Measurements from ENCODE around the gene PTMS.

Gene PTMS

DNA sequence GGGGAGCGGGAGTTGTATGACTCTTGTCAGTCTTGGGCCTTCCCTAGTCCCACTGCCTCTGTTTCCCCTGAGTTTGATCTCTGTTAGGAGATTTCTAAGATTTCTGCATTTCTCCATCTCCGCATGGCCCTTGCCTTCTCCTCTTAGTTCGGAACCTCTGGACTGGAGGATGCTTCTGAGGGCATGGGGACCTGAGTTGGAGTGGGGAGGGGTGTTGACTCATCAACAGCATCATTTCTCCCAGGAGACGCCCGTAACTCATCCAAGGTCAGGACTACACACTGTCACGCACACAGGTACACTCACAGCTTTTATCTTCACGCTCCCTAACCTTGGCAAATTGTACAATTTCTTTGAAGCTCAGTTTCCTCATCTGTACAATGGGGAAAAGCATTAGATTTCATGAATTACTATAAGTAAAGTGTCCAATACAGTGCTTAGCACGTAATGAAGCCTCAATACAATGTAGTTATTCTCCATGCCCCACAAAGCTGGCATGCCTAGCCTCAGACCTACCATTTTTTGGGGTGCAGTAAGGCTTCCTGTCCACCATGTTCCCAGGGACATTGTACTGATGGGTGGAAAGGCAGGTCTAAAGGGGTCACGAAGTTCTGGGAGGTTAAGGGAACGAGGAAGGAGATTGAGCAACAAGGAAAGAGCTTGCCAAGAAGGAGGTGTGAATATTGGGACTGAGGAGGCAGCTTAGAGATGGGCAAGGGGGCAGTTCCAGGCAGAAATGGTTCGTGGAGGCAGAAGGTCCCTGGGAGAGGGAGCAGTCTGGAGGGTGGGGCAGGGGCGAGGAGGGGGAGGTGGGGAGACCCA is 5.6 kb downstream of the PTMS start:
- H3K27ac ChIP-seq (ENCODE audit: low read length), result no peak overlapping the region
- no CpG with 5 or more reads among the region's 12 CpGs for WGBS (ENCODE audit: insufficient coverage, insufficient read length)
- H3K36me3 ChIP-seq (ENCODE audit: control insufficient read depth, insufficient read depth, low read length), result peaks cover 11% of the 10 kb centered on the region
- H3K4me1 ChIP-seq (ENCODE audit: control insufficient read depth, insufficient read depth, low read length), result peaks cover 12% of the 10 kb centered on the region
- H3K4me3 ChIP-seq (ENCODE audit: low read length), result no peak overlapping the region
- DNase-seq (ENCODE audit: low read depth, low spot score), result no peak
- peaks cover 2% of the 10 kb centered on the region; the same call in 1 of the 2 replicates for H3K27me3 ChIP-seq (ENCODE audit: control insufficient read depth, insufficient read depth, low read length)
- H3K9me3 ChIP-seq (ENCODE audit: control insufficient read depth, insufficient read depth, low read length), result no peaks in the 10 kb centered on the region

DNA sequence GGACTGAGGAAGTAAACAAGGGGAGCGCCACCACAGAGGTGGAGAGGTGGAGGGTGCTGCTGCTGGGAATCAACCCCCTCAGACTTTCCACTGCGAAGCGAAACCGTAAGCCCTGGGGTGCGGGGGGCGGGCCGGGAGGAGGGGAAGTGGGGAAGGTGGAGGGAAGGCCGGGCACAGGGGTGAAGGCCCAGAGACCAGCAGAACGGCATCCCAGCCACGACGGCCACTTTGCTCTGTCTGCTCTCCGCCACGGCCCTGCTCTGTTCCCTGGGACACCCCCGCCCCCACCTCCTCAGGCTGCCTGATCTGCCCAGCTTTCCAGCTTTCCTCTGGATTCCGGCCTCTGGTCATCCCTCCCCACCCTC is 6.2 kb downstream of the PTMS start, which contains the start of gene LAG3:
LAG3 (plus strand) TSS at position 190 of the 365 bp plus-strand sequence. CDS start 333 bp downstream, outside the sequence.
- Histone ChIP-seq H3K9me3 (ENCODE audit: control insufficient read depth, insufficient read depth, low read length) (no peaks in the 10 kb centered on the region), H3K27ac (ENCODE audit: low read length) (no peak within 1 kb of the TSS), H3K4me3 (ENCODE audit: low read length) (peak within 1 kb of the TSS; percentile 31; the same call in 1 of the 2 replicates), H3K36me3 (ENCODE audit: control insufficient read depth, insufficient read depth, low read length) (peaks cover 11% of the 10 kb centered on the region), H3K27me3 (ENCODE audit: control insufficient read depth, insufficient read depth, low read length) (peaks cover 2% of the 10 kb centered on the region; the same call in 1 of the 2 replicates), H3K4me1 (ENCODE audit: control insufficient read depth, insufficient read depth, low read length) (peaks cover 12% of the 10 kb centered on the region)
- DNase-seq (ENCODE audit: low read depth, low spot score), result no peak
- no CpG with 5 or more reads among the region's 15 CpGs for WGBS (ENCODE audit: insufficient coverage, insufficient read length)

DNA sequence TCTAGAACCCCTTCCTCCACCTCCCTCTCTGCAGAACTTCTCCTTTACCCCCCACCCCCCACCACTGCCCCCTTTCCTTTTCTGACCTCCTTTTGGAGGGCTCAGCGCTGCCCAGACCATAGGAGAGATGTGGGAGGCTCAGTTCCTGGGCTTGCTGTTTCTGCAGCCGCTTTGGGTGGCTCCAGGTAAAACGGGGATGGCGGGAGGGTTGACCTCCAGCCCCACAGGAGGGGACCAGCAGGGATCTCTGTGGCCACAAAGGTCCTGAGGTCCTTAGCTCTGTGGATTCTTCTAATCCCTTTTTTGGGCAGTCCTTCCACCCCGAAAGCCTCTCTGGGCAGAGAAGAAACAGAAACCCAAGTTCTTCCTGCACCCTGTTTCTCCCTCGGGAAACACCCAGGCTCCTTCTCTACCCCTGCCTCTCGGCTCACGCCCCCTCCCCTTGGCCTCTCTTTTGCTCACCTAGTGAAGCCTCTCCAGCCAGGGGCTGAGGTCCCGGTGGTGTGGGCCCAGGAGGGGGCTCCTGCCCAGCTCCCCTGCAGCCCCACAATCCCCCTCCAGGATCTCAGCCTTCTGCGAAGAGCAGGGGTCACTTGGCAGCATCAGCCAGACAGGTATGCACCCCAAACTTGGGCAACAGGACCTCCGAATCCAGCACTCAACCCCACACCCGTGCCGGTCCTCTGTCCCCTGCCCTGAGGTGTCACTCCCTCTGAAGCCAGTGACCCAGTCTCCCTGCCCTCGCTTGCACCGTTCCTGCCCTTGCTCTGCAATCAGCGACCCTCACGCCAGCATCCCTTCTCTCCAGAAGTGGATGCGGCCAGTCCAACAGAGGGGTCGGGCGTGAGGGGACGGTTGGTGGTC is 6.8 kb downstream of the PTMS start:
- H3K27me3 ChIP-seq (ENCODE audit: control insufficient read depth, insufficient read depth, low read length), result peaks cover 3% of the 10 kb centered on the region; the same call in 1 of the 2 replicates
- no peaks in the 10 kb centered on the region for H3K9me3 ChIP-seq (ENCODE audit: control insufficient read depth, insufficient read depth, low read length)
- H3K4me1 ChIP-seq (ENCODE audit: control insufficient read depth, insufficient read depth, low read length), result peaks cover 12% of the 10 kb centered on the region
- H3K4me3 ChIP-seq (ENCODE audit: low read length), result peak overlapping the region; percentile 31; the same call in 1 of the 2 replicates
- H3K36me3 ChIP-seq (ENCODE audit: control insufficient read depth, insufficient read depth, low read length), result peaks cover 11% of the 10 kb centered on the region
- no peak overlapping the region for H3K27ac ChIP-seq (ENCODE audit: low read length)
- DNase-seq (ENCODE audit: low read depth, low spot score), result no peak
- WGBS (ENCODE audit: insufficient coverage, insufficient read length), result no CpG with 5 or more reads among the region's 21 CpGs

DNA sequence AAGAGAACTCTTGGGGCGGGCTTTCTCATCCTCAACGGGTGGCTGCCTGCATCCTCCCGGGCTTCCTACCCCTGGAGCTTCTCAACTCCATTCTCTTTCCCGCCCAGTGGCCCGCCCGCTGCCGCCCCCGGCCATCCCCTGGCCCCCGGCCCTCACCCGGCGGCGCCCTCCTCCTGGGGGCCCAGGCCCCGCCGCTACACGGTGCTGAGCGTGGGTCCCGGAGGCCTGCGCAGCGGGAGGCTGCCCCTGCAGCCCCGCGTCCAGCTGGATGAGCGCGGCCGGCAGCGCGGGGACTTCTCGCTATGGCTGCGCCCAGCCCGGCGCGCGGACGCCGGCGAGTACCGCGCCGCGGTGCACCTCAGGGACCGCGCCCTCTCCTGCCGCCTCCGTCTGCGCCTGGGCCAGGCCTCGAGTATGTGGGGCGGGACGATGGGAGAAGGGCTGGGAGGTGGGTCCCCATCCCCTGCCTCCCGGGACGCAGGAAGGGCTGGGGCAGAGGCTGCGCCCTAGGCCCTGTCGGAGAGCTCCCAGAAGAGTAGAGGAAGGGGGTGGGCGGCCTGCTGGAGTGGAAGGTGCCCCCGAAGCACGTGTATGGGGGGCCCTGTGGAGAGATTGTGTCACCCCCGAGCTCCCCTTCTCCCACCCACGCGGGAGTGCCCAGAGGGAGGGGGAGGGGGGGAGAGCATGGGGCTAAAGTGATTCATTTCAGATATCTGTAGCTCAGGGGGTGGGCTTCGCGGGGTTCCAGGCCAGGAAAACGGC is 7.6 kb downstream of the PTMS start:
- H3K4me3 ChIP-seq (ENCODE audit: low read length), result peak overlapping the region; percentile 31; the same call in 1 of the 2 replicates
- H3K9me3 ChIP-seq (ENCODE audit: control insufficient read depth, insufficient read depth, low read length), result no peaks in the 10 kb centered on the region
- H3K36me3 ChIP-seq (ENCODE audit: control insufficient read depth, insufficient read depth, low read length), result peaks cover 11% of the 10 kb centered on the region
- no CpG with 5 or more reads among the region's 60 CpGs for WGBS (ENCODE audit: insufficient coverage, insufficient read length)
- peaks cover 9% of the 10 kb centered on the region for H3K4me1 ChIP-seq (ENCODE audit: control insufficient read depth, insufficient read depth, low read length)
- H3K27ac ChIP-seq (ENCODE audit: low read length), result no peak overlapping the region
- peaks cover 3% of the 10 kb centered on the region; the same call in 1 of the 2 replicates for H3K27me3 ChIP-seq (ENCODE audit: control insufficient read depth, insufficient read depth, low read length)
- DNase-seq (ENCODE audit: low read depth, low spot score), result no peak

DNA sequence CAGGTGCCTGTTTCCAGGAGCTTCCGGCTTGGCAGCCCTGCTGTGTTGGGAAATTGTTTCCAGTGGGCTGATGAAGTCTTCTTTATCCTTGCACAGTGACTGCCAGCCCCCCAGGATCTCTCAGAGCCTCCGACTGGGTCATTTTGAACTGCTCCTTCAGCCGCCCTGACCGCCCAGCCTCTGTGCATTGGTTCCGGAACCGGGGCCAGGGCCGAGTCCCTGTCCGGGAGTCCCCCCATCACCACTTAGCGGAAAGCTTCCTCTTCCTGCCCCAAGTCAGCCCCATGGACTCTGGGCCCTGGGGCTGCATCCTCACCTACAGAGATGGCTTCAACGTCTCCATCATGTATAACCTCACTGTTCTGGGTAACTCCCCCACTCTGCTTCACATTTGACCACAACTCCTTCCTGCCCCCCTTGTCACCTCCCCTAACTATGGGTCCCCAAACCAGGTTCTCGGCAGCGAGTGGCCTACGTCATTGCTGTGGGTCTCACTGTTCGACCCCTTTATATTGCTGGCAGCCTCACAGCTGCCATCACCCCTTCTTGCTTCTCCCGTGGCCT is 8.4 kb downstream of the PTMS start:
- no CpG with 5 or more reads among the region's 15 CpGs for WGBS (ENCODE audit: insufficient coverage, insufficient read length)
- peaks cover 3% of the 10 kb centered on the region; the same call in 1 of the 2 replicates for H3K27me3 ChIP-seq (ENCODE audit: control insufficient read depth, insufficient read depth, low read length)
- H3K4me1 ChIP-seq (ENCODE audit: control insufficient read depth, insufficient read depth, low read length), result peaks cover 6% of the 10 kb centered on the region
- H3K27ac ChIP-seq (ENCODE audit: low read length), result no peak overlapping the region
- no peak for DNase-seq (ENCODE audit: low read depth, low spot score)
- H3K4me3 ChIP-seq (ENCODE audit: low read length), result no peak overlapping the region
- H3K9me3 ChIP-seq (ENCODE audit: control insufficient read depth, insufficient read depth, low read length), result no peaks in the 10 kb centered on the region
- H3K36me3 ChIP-seq (ENCODE audit: control insufficient read depth, insufficient read depth, low read length), result peaks cover 11% of the 10 kb centered on the region

DNA sequence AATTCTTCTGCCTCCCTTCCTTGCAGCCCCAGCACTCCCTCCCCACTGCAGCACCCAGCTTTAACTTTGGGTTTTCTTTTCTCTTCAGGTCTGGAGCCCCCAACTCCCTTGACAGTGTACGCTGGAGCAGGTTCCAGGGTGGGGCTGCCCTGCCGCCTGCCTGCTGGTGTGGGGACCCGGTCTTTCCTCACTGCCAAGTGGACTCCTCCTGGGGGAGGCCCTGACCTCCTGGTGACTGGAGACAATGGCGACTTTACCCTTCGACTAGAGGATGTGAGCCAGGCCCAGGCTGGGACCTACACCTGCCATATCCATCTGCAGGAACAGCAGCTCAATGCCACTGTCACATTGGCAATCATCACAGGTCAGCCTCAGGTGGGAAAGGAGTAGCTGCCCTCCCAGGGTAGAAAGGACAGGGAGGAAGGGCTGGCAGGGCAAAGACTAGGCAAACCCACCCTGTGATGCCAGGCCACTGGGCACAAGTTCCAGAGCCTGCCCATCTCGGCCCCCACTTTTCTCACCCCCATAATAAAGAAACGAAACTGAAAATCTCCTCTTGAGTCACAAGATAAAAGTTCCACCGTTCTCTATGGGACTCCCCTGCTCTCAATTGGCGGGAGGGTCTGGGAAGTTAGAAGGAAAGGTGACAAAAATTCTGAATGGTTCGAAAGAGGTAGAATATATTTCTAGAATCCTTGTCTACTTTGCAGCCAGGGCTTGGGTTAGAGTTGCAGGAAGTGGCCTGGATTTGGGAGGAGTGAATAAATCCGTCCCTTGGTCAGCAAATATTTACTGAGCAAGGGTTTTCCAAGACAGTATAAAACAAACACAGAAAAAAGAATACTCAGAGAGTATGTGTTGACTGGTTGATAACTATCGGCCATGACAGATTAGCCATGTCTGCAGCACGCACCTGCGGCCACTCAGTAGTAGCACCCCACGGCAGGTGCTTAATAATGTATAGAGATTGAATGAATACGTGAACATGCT is 9.3 kb downstream of the PTMS start:
- H3K36me3 ChIP-seq (ENCODE audit: control insufficient read depth, insufficient read depth, low read length), result peaks cover 4% of the 10 kb centered on the region; the same call in 1 of the 2 replicates
- DNase-seq (ENCODE audit: low read depth, low spot score), result no peak
- H3K27ac ChIP-seq (ENCODE audit: low read length), result no peak overlapping the region
- no peaks in the 10 kb centered on the region for H3K9me3 ChIP-seq (ENCODE audit: control insufficient read depth, insufficient read depth, low read length)
- peaks cover 4% of the 10 kb centered on the region for H3K4me1 ChIP-seq (ENCODE audit: control insufficient read depth, insufficient read depth, low read length)
- no peak overlapping the region for H3K4me3 ChIP-seq (ENCODE audit: low read length)
- H3K27me3 ChIP-seq (ENCODE audit: control insufficient read depth, insufficient read depth, low read length), result peaks cover 3% of the 10 kb centered on the region; the same call in 1 of the 2 replicates
- no CpG with 5 or more reads among the region's 16 CpGs for WGBS (ENCODE audit: insufficient coverage, insufficient read length)

DNA sequence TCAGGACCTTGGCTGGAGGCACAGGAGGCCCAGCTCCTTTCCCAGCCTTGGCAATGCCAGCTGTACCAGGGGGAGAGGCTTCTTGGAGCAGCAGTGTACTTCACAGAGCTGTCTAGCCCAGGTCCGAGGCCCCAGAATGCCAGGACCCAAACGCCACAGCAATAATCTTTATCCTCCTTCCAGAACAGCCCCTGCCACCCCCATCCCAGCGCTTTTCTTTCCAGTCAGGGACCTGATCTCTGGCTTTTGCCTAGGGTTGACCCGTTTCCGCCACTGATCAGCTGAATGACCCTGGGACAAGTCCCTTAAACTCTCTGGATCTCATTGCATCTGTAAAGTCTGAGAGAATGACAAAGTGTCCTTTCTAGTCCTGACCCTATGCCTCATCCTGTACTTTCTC is 11.2 kb downstream of the PTMS start:
- H3K4me3 ChIP-seq (ENCODE audit: low read length), result no peak overlapping the region
- H3K27me3 ChIP-seq (ENCODE audit: control insufficient read depth, insufficient read depth, low read length), result peaks cover 3% of the 10 kb centered on the region; the same call in 1 of the 2 replicates
- no peaks in the 10 kb centered on the region for H3K36me3 ChIP-seq (ENCODE audit: control insufficient read depth, insufficient read depth, low read length)
- H3K9me3 ChIP-seq (ENCODE audit: control insufficient read depth, insufficient read depth, low read length), result no peaks in the 10 kb centered on the region
- peaks cover 2% of the 10 kb centered on the region for H3K4me1 ChIP-seq (ENCODE audit: control insufficient read depth, insufficient read depth, low read length)
- no CpG with 5 or more reads among the region's 5 CpGs for WGBS (ENCODE audit: insufficient coverage, insufficient read length)
- H3K27ac ChIP-seq (ENCODE audit: low read length), result no peak overlapping the region
- DNase-seq (ENCODE audit: low read depth, low spot score), result no peak

DNA sequence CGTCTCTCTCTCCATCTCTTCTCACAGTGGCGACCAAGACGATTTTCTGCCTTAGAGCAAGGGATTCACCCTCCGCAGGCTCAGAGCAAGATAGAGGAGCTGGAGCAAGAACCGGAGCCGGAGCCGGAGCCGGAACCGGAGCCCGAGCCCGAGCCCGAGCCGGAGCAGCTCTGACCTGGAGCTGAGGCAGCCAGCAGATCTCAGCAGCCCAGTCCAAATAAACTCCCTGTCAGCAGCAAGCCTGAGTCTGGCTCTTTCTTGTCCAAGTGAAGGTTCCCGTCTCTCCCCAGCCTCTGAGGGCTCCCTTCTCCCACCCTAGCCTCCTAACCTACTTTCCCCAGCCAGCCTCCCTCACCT is 12.0 kb downstream of the PTMS start:
- WGBS (ENCODE audit: insufficient coverage, insufficient read length), result no CpG with 5 or more reads among the region's 14 CpGs
- DNase-seq (ENCODE audit: low read depth, low spot score), result no peak
- Histone ChIP-seq H3K9me3 (ENCODE audit: control insufficient read depth, insufficient read depth, low read length) (no peaks in the 10 kb centered on the region), H3K27me3 (ENCODE audit: control insufficient read depth, insufficient read depth, low read length) (peaks cover 1% of the 10 kb centered on the region; the same call in 1 of the 2 replicates), H3K4me3 (ENCODE audit: low read length) (peak overlapping the region; percentile 0; the same call in 1 of the 2 replicates), H3K4me1 (ENCODE audit: control insufficient read depth, insufficient read depth, low read length) (peaks cover 1% of the 10 kb centered on the region; the same call in 1 of the 2 replicates), H3K27ac (ENCODE audit: low read length) (no peak overlapping the region), H3K36me3 (ENCODE audit: control insufficient read depth, insufficient read depth, low read length) (no peaks in the 10 kb centered on the region)

Measured in iPS DF 6.9 (cell line).